Measurements from ENCODE around the gene TCOF1. TPM values are rescaled to one million over a fixed set of nuclear protein-coding genes. Genes with fewer than 3 reads are reported as not detected.

The TCOF1 gene
- total RNA-seq, 1 donor: 23.1 TPM

GRCh38 chr5:150353032-150353675 is 4.3 kb upstream of the TCOF1 start:
- TF ChIP-seq CTCF (IDR thresholded peaks at IDR 0.05; ENCODE audit: insufficient read depth, low read length): no peak

GRCh38 chr5:150355791-150356190 is 1.7 kb upstream of the TCOF1 start:
- TF ChIP-seq CTCF (IDR thresholded peaks at IDR 0.05; ENCODE audit: insufficient read depth, low read length): no peak
- DNase-seq (ENCODE audit: low read depth): no peak
- no peak overlapping the region for H3K4me3 ChIP-seq (ENCODE audit: low read depth, low read length)

More at GRCh38 chr5:150353032-150353675, 4.3 kb upstream of the TCOF1 start:
- DNase-seq (ENCODE audit: low read depth): no peak
- H3K4me3 ChIP-seq (ENCODE audit: low read depth, low read length): no peak overlapping the region

GRCh38 chr5:150356575-150357294 is 762 bp upstream of the TCOF1 start:
- no peak for DNase-seq (ENCODE audit: low read depth)
- peak overlapping the region; percentile 53 for H3K4me3 ChIP-seq (ENCODE audit: low read depth, low read length)
- TF ChIP-seq CTCF (IDR thresholded peaks at IDR 0.05; ENCODE audit: insufficient read depth, low read length): no peak

GRCh38 chr5:150358261-150359095 is 981 bp downstream of the TCOF1 start:
- DNase-seq (ENCODE audit: low read depth): peak; percentile 20
- H3K4me3 ChIP-seq (ENCODE audit: low read depth, low read length): peak overlapping the region; percentile 89
- no peak for TF ChIP-seq CTCF (IDR thresholded peaks at IDR 0.05; ENCODE audit: insufficient read depth, low read length)

DNA sequence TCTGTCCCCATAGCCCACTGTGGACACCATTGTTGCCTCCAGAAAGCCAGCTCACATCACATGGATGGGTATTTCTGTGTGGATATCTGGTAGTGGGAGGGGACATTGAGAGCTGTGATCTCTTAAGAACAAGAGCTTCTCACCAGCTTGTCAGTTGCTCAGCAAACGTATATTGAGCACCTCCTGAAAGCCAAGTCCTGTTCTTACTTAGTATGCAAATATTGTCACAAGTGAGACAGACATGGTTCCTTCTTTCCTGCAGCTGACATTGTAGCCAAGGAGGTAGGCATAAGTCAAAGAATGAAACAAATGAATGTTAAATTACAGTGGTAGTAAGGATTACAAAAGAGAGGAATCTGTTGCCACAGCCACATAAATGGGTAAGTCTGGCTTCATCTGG is 3.8 kb downstream of the TCOF1 start:
- TF ChIP-seq CTCF (IDR thresholded peaks at IDR 0.05; ENCODE audit: insufficient read depth, low read length): no peak
- no peak for DNase-seq (ENCODE audit: low read depth)

DNA sequence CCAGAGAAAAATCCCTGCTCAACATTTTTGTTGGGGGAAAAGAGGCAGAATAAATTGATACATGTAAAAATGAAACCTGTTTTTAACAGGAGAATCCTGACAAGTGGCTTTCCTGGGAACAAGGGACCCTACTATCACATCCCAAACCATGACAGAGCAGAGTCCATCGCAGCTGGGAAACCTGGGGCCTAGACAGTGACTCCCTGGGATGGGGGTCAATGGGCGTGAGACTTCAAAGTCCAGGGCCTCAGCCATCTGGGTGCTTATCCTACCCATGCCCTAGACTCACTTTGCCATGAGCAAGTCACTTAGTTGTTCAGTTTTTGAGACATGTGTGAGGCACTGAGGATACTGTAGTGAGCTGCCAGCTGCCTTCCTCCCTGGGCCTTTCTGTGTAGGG is 5.7 kb downstream of the TCOF1 start:
- H3K4me3 ChIP-seq (ENCODE audit: low read depth, low read length): no peak overlapping the region
- no peak for TF ChIP-seq CTCF (IDR thresholded peaks at IDR 0.05; ENCODE audit: insufficient read depth, low read length)
- DNase-seq (ENCODE audit: low read depth): no peak

More for the DNA sequence above, 3.8 kb downstream of the TCOF1 start:
- H3K4me3 ChIP-seq (ENCODE audit: low read depth, low read length): no peak overlapping the region
